GM18517 (cell line): ENCODE results near the gene S100A9.
"Not testable (repeated sequence)": the region's sequence is repeated elsewhere in the genome, so short reads cannot be mapped to it uniquely, and the experiment has no call there.

Experiments
- ATAC-seq: cut with Tn5 transposase; IDR thresholded peaks from one replicate; pipeline ENCODE4 v1.9.1; 2021; ENCODE audit warnings: mild to moderate bottlenecking, moderate library complexity; ENCODE audit not compliant: unreplicated experiment

The S100A9 gene

DNA sequence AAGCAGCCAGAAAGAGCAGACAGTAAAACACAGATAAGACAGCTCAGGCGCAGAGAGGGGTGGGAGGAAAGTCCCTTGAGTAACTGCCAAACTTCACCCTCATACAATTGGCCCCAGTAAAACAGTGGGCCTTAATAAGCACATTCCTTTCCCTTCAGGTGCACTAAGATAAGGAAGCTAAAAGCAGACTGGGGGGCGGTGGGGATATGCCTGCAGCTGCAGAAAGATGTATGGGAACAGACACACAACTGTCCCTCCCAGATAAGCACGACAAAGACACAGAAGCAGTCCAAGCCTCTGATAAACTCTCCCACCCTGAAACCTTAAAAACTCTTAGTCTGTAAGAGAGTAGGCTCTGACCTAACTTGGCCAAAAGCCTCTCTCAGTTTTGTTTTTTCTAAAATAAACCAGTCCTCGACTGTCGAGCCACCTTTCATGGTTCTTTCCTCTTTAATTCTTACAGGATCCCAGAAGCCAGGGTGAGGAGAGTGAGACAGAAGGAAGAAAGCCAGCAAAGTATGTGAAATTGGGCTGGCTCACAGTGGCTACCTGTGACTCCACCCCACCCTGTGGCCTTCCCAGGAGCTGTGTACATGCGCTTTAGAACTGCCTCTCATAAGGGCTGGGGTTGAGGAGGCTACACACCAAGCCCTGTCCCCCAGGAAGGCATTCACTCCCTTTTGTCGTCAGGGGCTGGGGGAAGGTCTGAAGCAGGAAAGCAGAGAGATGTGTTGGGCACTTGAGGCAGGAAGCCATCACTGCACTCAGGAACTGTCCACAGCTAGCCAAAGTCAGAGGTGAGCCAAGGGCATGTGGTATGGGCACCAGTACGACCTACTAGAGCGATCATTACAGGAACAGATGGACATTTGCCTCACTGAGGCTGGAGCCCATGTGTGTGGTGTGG lies 13.6 kb upstream of the S100A9 start:
- ATAC-seq, result no peak

DNA sequence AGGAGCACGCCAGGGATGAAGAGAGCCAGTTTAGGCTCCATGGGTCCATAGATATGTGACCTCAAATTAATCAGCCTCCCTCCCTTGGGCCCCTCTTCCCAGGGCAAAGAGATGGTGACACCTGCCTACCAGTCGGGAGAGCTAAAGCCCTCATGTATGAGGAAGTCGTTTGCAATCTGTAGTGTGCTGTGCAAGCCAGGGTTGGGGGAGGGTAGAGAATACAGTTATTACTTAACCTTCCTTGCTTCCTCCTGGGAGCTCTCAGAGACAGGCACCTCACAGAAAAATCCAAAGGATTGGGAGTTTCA lies 13.0 kb upstream of the S100A9 start:
- no peak for ATAC-seq

DNA sequence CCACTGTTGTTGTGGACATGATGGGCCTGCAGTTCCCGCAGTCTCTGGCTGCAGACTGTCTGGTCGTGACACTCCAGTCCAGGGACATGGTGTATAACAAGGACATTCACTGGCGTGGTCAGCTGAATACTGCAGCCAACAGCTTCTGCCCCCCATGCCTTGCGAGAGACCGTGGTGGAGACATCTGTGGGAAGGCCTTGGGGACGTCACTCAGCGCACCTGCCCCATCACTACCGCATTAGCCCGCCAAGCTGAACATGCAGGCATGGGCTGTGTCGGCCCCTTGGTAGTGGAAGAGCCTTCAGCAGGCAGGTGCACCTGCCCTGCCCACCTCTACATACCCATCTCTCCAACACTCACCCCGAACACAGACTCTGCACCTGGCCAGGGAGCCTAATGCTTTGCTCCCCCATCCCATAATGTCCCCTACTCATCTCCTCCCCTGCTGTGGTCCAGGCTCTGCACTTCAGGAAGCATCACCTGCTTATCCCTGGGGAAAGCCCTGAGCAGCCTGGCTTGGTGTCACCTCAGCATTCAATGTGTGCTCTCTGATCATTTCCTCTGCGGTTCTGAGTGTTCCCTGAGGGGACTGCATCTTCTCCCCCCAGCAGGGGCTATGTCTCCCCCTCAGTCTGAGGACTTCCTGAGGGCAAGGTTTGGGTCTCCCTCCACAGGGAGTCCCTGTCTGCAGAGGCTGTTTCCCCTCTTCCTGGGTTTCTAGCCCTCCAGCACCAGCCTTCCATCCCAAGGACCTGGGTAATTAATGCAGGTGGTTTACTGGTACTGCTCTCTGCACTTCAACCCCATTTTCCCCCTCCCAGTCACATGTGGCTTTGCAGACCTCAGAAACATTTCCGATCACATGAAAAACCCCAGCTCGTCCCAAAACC lies 12.2 kb upstream of the S100A9 start:
- ATAC-seq, result no peak

DNA sequence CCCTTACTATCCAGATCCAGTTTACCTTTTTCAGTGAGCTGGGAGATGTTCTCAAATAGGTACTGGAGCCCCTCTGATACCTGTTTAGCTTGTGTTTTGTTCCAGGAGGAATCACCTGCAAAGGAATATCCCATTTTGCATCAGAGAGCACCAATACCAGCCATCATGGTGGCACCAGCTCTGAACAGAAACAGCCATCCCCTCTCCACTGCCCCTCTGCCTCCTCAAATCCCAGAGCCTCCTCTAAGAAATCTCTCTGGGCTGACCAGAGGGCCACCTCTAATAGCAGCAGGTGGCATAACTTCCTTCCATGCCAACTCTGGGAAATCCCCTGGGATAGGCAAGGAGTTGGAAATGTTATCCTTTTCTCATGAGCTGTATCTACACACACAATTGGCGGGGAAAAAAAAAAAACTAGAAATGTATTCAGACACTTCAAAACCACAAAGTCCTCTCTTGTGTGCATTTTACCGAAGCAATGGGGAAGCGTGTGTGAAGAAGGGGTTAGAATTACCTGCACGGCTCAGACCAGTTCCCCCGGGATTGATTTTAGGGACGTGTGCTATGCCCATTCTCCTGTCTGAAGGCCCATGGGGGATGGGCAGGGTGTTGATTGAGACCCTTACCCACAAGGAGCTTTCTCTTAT lies 11.5 kb upstream of the S100A9 start:
- ATAC-seq, result no peak

DNA sequence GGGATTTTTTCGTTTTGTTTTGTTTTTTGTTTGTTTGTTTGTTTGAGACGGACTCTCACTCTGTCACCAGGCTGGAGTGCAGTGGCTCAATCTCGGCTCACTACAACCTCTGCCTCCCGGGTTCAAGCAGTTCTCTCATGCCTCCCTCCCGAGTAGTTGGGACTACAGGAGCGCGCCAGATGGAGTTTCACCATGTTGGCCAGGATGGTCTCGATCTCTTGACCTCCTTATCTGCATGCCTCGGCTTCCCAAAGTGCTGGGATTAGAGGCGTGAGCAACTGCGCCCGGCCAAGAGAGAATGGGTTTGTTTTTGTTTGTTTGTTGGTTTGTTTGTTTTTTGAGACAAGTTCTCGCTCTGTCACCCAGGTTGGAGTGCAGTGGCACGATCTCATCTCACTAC lies 10.6 kb upstream of the S100A9 start:
- not testable (repeated sequence) for ATAC-seq

DNA sequence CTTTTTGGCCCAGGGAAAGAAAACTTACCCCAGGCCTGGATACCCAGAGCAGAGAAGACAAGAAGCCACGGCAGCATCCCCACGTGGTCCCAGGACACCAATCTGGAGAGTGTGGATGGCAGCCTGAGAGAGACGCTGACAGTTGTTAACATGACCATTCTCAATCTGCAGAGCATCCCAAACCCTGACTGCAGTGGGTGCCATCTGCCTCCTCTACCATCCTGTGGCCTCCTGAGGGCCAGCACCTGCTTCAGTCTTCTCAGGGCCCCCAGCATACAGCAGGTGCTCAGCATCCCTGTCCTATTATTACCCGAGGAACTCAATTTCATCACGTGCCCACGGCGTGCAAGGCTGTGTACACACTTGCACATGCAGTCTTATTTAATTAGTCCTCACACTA lies 9.8 kb upstream of the S100A9 start:
- no peak for ATAC-seq

DNA sequence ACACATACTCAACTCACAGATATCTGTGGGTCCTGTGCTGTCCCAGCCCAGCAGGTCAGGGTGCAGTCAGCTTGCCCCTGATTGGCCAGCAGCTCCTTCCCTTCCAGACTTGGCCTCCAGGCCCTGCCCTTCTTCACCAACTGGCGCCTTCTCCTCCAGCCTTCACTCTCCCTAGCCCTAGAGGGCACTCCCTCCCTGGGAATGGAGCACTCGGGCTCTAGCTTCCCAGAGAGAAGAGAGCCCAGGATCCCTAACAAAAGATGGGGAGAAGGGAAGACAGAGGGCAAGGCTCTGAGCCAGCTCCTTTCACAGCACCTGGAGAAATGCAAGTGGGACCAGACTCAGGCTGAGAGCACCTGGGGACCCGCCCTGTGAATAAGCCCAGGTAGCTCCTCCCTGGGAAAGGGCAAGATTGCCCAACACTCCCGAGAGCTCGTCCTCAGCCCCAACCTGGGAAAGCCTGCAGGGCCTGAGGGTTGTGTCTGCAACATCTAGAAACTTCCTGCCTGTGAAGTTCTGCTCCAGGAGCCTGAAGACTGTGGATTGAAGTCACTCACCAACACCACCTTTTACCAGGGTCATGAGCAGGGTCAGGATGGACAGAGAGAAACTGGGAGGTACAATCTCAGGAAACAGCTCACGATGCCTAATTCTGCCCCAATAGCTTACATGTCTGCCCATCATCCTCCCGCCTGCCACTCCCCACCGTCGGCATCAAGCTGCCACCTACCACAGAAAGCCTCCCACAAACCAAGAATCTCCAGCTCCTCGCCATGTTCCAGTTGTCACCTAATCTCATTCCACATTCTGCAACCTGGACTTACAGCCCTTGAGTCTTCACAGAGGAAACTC lies 8.9 kb upstream of the S100A9 start, which contains the start of gene PGLYRP4:
TSS of gene PGLYRP4 (minus strand) at position 331 of the 852 bp plus-strand sequence. CDS start 909 bp downstream, outside the sequence.
- no peak for ATAC-seq

DNA sequence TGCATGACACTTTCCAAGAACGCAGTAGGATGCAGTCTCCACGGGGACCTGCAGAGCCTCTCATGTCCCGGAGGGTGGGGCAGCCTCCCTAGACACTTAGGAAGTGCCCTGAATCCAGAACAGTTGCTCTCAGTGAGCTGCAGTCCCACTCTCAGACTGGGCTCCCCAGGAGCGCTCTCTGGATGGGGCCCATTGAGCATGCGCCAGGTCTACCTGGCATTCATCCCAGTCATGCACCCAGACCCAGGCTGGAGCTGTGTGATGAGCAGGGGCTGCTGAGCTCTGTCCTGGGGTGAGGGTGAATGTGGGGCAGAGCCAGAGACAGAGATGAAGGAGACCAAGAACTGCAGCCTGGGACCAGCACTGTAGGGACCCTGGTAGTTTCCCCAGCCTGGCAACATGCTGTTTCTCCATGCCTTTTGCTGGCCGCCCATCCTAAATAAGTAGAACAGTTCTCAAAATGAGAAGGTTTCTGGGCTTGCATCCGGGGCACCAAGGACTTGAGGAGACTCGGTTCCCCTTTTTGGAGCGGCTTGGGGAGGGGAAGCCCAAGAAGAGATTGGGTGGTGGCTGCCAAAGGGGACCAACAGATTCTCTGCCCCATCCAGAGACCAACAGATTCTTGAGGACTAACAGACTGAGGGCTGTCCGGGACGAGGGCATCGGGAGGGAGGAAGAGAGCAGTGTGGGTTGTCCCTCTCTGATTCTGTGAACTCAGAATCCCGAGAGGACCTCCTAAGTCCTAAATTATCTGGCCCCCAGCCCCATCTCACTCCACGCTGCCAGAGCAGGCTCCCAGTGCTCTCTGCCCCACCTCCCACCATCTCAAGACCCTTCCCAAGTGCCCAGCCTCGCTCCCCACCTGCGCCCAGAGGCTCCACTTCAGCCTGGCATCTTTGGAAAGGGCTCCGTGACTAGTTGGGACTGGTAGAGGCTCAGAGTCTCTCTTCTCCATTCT lies 8.0 kb upstream of the S100A9 start:
- ATAC-seq, result no peak

DNA sequence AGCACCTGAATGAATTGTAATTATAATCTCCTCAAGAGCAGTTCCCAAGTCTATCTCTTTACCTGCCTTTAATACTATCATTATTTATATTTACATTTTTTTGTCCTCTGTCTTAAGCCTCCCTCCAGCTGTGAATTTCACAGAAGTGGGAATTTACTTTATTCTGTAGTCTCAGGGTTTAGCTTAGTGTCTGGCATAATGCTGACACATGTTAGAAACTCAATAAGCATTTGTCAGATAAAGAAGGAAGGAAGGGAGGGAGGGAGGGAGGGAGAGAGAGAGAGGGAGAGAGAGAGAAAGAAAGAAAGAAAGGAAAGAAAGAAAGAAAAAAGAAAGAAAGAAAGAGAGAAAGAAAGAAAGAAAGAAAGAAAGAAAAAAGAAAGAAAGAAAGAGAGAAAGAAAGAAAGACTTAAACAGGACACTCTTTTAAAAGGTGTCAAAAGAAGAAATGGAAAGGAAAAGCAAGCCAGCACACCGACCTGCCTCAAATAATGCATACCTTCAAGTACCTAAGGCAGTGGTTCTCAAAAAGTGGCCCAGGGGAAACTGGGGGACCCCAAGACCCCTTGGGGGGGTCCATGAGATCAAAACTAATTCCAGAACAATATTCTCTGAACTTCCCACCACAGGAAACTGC lies 7.2 kb upstream of the S100A9 start:
- no peak for ATAC-seq

DNA sequence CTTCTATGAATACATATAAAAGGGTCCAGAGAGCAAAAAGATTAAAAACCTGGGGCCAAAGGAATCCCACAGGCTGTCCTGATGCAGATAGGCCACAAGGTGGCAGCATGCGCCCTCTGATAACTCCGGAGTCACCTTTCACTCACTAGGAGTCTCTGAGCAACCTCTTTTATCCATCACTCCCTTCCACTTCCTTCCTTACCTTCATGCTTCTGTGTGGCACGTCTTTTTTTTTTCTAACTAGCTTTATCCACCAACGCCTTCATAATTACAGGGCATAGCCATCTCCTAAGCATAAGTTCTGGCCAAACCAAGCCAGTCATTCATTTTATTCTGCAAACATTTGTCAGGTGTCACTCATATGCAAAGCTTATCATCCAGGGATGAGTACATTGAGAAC lies 5.1 kb upstream of the S100A9 start:
- ATAC-seq, result no peak

DNA sequence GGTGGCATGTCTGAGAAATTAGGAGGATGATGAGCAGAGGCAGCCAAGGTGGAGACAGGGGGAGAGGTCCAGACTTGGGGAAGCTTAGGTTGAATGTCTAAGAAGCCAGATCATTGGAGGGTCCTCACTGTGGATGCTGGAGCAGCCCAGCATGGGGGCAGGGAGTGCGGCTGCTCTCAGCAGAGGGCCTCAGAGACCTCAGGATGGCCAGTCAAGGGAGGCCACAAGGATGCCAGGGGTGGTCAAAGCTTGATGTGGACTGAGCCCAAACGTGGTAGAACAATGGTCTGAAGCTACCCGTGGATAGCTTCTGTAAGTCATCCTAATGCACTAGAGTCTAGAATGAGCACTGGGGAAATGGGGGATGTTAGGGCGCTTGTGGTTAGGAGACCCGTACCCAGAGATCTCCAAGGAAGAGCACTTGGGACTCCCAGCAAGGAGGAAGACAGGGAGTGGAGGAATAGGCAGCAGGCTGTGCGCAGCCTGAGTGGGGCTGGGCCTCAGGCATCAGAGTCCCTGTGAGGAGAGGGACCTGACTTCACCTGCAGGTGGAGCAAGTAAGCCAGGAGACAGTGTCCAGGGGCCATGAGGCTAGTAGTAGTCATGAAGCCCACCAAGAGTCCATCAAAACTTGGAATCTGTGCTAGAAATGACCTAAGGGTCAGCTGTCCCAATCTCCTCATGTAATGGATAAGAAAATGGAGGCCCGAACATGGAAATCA lies 4.3 kb upstream of the S100A9 start:
- ATAC-seq, result no peak

DNA sequence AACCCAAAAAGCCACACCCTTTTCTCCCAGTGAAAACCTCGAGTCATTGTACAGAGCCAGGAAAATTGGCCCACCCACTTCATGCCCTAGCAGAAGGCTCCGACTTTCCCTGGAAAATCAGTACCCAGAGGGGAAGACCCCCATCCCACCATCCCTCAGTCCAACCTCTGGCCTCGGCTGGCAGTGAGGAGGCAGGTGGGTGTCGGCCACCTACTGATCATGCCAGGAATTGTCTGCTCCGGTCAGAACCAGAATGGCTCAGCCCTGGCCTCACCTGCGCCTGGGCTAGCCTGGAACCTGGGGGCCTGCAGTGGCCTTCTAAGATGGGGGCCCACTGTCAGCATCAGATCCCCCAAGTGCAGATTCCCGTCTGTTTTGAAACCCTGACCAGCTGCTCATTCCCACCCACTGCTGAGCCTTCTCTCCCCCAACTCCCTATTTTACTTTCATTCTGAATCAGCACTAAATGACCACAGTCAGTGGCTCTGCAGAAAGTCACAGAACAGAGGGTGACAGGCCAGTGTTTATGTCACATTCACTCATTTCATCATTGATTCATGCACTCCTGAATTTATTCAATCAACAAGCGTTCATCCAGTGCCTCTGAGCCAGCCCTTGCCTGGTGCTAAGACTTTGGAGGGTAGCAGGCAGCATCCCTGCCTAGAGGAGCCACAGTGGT lies 3.0 kb upstream of the S100A9 start:
- no peak for ATAC-seq

DNA sequence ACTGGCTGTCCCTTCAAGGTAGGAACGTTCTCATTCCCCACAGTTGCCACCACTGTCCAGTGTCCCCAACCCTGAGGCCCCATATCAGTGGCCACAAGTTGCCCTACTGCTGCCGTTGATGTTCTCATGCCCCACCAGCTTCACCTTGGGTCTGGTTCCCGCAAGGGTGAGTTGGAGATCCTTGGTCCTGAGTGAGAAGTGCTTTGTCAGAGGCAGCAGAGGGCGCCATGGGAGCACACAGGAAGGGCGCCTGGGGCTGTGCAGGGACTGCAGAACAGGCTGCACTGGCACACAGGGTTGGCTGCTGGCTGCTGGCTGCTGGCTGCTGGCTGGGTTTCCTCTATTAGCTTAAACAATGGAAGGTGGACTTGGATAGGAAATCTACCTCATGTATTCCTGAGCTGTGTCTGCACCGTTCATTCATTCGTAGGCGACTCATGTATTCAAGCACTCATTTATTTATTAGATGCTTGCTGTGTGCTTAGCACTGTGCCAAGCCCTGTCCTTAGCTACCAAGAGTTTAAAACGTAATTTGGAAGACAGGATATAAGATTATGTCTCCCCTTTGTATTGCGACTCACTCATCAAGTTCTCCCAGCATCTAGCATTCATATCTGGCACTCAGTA lies 2.1 kb upstream of the S100A9 start:
- no peak for ATAC-seq

DNA sequence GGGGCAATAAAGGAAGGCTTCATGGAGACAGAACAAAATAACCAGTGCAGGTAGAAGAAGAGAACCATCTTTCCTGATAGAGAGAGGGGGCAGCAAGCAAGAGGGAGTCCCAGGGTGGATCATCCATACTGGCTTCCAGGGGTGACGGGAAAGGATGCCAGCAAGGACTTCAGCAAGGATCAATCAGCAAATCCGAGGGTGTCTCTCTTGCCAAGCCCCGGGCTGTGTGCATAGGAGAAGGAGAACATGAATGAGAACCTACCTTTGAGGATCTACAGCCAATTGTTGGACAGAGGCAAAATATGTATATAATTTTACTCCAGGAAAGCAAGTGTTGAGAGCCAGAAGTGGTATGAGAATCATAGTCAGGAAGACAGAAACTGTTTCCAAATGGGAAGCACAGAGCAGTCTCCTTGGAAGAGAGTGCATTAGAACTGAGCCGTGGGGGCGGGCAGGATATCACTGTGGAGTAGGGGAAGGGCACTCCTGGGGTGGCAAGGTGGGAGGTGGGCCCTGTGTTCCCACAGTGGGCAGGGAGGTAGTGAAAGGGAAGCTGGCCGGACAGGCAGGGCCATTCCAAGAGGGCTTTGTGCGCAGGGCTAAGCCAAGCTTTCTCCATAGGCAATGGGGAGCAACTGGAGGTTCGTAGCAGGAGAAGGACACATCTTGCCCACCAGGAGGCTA lies 1.1 kb upstream of the S100A9 start:
- ATAC-seq, result no peak

DNA sequence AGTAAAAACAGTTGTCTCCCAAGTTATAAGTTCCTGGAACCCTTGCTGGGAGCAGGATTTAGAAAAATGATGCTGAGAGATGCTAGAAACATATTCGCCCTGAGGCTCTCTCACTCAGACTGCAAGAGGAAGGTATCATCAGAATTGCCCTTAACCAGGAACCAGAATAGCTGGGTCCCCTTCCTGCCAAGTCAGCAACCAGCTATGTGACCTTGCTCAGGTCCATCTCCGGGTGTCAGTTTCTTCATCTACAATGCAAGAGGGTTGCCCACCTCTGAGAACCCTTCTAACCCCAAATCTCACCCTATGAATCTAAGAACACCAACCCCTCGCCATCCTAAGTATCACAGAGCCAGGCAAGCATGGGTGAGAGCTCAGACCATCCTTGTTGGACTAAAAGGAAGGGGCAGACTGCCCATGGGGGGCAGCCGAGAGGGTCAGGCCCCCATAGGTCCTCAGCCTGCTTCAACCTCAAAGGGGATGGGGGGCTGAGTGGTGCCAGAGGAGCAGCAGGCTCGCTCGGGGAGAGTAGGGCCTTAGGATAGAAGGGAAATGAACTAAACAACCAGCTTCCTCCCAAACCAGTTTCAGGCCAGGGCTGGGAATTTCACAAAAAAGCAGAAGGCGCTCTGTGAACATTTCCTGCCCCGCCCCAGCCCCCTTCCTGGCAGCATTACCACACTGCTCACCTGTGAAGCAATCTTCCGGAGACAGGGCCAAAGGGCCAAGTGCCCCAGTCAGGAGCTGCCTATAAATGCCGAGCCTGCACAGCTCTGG lies 390 bp upstream of the S100A9 start:
- no peak for ATAC-seq

DNA sequence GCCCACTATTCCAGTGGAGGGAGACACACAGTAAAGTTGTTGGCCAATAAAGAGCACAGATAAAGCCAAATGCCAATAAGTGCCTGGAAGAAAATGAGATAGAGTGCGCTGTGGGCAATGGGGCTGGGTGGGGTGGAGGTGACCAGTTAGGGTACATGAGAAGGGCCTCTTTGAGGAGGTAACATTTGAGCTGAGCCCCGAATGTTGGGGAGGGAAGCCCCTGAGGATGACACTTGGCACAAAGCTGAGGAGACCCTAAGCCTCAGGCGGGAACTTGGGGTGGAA lies 979 bp downstream of the S100A9 start:
- no peak for ATAC-seq
